ENCODE measurements around the gene RPS19.

GRCh38 chr19:41894350-41894749, 34.3 kb downstream of the RPS19 start:
- TF ChIP-seq POLR2A (IDR thresholded peaks at IDR 0.05; ENCODE audit: low read depth, low read length) (no peak), TAF1 (IDR thresholded peaks at IDR 0.05; ENCODE audit: low read depth, low read length) (no peak), POLR2AphosphoS5 (IDR thresholded peaks at IDR 0.05; ENCODE audit: low read depth, low read length) (no peak), SPI1 (IDR thresholded peaks at IDR 0.05; ENCODE audit: low read depth, low read length) (peak; percentile 36; the same call in 1 of the 2 replicates)

All from GM12891 (cell line).